GM23248 (cell line): ENCODE measurements around the gene COL16A1.

Experiments used
- EZH2 ChIP-seq: fragments of 200-600 bp; sonication (generic); IDR thresholded peaks from 2 replicates; pipeline ENCODE4 v1.6.1; 2018; ENCODE audit warnings: antibody characterized with exemption, mild to moderate bottlenecking; ENCODE audit not compliant: insufficient read depth, poor library complexity, severe bottlenecking
- EZH2phosphoT487 ChIP-seq: fragments of 200-600 bp; sonication (generic); IDR thresholded peaks from 2 replicates; pipeline ENCODE4 v1.6.1; 2018; ENCODE audit warnings: antibody characterized with exemption, moderate library complexity, mild to moderate bottlenecking, low read depth; ENCODE audit not compliant: insufficient read depth

DNA sequence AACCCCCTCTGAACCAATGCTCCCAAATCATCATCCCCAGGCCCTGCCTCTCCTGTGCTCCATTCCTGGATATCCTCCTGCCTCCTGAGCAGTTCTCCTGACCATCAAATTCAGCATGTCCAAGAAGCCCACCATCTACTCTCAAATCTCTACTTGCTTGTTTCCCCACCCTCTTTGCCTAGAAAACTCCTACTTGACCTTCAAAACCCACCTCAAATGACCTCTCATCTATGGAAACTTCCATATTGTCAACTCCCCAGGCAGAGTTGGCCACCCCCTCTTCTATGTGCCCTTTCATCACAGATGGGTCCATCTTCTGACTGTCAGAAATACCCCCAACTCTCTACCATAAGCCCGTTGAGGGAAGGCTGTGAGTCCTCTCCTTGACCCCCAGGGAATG, 43.5 kb upstream of the COL16A1 start:
- no peak for TF ChIP-seq EZH2
- TF ChIP-seq EZH2phosphoT487: no peak
